Measurements from ENCODE around the gene ADCY9.
"Not testable (repeated sequence)": the region's sequence is repeated elsewhere in the genome, so short reads cannot be mapped to it uniquely, and the experiment has no call there.

The ADCY9 gene

DNA sequence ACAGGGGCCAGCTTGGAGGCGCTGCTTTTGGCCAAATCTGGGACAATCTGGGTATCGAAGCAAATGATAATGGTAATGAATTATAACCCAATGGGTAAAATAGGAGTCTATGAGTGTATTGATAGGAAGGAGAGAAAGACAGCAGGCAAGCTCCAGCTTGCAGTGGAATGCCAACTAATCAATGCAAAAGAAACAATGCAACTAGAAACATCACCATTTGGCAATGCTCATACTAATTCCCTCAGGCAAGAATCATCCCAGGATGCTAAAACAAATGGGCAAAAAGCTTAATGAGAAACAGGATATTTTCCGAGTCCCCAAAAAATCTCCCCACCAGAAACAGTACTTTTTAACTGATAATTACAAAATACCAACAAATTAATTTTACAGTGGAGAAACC lies 64.7 kb downstream of the ADCY9 start:
- TF ChIP-seq, protein P1, sequence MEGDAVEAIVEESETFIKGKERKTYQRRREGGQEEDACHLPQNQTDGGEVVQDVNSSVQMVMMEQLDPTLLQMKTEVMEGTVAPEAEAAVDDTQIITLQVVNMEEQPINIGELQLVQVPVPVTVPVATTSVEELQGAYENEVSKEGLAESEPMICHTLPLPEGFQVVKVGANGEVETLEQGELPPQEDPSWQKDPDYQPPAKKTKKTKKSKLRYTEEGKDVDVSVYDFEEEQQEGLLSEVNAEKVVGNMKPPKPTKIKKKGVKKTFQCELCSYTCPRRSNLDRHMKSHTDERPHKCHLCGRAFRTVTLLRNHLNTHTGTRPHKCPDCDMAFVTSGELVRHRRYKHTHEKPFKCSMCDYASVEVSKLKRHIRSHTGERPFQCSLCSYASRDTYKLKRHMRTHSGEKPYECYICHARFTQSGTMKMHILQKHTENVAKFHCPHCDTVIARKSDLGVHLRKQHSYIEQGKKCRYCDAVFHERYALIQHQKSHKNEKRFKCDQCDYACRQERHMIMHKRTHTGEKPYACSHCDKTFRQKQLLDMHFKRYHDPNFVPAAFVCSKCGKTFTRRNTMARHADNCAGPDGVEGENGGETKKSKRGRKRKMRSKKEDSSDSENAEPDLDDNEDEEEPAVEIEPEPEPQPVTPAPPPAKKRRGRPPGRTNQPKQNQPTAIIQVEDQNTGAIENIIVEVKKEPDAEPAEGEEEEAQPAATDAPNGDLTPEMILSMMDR (IDR thresholded peaks at IDR 0.05; ENCODE audit: insufficient read depth, low read length, missing control alignments), result no peak
- DNase-seq (ENCODE audit: low read depth, low spot score), result no peak
- ChIA-PET POLR2A (no interaction called here), CTCF (interaction anchor here (2.1 kb wide), 1 partner anchor 203 kb away, joined by 4 read pairs; no protein-coding TSS in a partner anchor)
- H3K4me3 ChIP-seq (ENCODE audit: low read depth, low read length), result no peak overlapping the region

DNA sequence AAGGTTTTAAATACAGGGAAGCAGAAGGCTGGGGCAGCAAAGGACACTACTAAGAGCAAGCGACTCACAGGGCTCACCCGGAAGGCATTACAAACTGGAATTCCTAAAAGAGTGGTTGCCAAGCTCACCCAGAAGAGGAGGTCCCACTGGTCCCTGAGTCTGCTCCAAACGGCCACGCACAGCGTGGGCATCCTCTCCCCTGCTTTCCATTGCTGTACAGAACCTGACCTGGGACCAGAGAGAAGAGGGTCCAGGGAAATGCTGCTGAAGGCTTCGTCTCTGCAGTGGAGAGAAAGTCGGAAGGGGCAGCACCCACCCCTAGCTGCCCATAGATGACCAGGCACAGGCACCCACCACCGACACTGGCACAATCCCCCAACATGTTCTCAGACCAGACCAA lies 67.2 kb downstream of the ADCY9 start:
- H3K4me3 ChIP-seq (ENCODE audit: low read depth, low read length), result no peak overlapping the region

DNA sequence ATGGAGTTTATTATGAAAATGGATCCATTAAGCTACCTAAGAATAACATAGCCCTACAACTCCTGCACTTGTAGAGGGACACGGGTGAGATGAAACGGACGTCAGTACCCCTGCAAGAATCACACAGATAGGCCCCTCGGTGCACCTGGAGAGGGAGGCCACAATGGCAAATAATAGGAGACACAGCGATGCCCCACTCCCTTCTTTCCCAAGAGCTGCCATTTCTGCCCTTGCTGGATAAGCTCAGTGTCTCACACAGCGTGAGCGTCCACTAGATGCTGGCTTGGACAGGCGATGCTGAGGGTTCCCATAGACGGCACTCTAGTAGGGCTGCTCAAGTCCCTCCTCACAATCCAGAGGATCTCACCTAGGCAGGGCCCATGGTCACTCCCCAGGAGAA lies 67.8 kb downstream of the ADCY9 start:
- TF ChIP-seq, protein P1 (IDR thresholded peaks at IDR 0.05; ENCODE audit: insufficient read depth, low read length, missing control alignments), result no peak
- H3K4me3 ChIP-seq (ENCODE audit: low read depth, low read length), result no peak overlapping the region
- no peak for DNase-seq (ENCODE audit: low read depth, low spot score)
- CTCF ChIA-PET, result no interaction called here
- POLR2A ChIA-PET, result no interaction called here

More for the DNA sequence above, 67.2 kb downstream of the ADCY9 start:
- TF ChIP-seq, protein P1 (IDR thresholded peaks at IDR 0.05; ENCODE audit: insufficient read depth, low read length, missing control alignments), result no peak
- ChIA-PET CTCF (no interaction called here), POLR2A (no interaction called here)
- no peak for DNase-seq (ENCODE audit: low read depth, low spot score)

DNA sequence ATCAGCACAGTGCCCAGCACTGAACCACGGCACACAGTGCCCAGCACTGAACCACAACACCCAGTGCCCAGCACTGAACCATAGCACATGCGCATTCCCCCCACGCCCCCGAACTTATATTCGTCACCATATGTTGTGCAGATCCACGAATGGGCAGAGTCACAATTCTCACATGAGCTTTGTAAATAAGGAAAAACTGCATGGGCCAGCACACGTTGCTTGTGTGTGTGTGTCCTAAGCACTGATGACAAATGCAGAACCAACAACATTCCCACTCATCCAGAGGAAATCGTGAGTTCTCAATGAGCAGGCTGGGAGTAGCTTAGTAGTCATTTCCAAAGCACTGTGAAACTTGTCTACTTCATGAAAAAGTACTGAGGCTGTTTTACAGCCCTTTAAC lies 70.0 kb downstream of the ADCY9 start:
- no peak overlapping the region for H3K4me3 ChIP-seq (ENCODE audit: low read depth, low read length)
- ChIA-PET POLR2A (no interaction called here), CTCF (interaction anchor here (1.5 kb wide), 1 partner anchor 212 kb away, joined by 3 read pairs; no protein-coding TSS in a partner anchor)
- DNase-seq (ENCODE audit: low read depth, low spot score), result no peak
- TF ChIP-seq, protein P1 (IDR thresholded peaks at IDR 0.05; ENCODE audit: insufficient read depth, low read length, missing control alignments), result no peak

DNA sequence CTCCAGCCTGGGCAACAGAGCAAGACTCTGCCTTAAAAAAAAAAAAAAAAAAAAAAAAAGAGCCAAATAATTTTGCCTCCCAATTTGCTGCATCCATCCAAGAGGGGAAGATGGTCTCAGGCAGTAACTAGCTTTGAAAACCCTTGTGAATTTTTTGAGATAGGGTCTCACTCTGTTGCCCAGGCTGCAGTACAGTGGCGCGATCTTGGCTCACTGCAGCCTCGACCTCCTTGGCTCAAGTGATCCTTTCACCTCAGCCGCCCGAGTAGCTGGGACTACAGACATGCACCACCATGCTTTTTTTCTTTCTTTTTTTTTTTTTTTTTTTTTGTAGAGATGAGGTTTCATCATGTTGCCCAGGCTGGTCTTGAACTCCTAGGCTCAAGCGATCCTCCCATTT lies 70.7 kb downstream of the ADCY9 start:
- CTCF ChIA-PET; DNase-seq (ENCODE audit: low read depth, low spot score); POLR2A ChIA-PET; H3K4me3 ChIP-seq (ENCODE audit: low read depth, low read length): not testable (repeated sequence)

DNA sequence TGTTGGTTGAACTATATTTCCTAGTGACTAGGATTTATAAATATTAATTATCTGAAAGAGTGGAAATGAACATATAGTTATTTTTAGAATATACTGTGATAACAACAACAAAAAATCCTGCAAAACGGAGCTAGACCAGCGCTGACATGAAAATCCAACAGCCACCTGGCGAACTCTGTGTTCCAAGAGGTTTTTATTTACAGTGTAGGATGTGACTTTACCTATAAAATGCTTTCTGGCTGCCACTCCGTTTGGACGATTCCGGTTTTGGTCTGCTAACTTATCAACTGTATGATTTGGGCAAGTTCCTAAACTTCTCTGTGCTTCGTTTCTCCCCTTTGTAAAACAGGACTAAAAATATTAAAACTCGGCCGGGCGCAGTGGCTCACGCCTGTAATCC lies 73.7 kb downstream of the ADCY9 start:
- DNase-seq (ENCODE audit: low read depth, low spot score), result no peak
- ChIA-PET POLR2A (no interaction called here), CTCF (interaction anchor here (1.2 kb wide), 1 partner anchor 211 kb away, joined by 4 read pairs; no protein-coding TSS in a partner anchor)
- H3K4me3 ChIP-seq (ENCODE audit: low read depth, low read length), result no peak overlapping the region
- TF ChIP-seq, protein P1 (IDR thresholded peaks at IDR 0.05; ENCODE audit: insufficient read depth, low read length, missing control alignments), result no peak

DNA sequence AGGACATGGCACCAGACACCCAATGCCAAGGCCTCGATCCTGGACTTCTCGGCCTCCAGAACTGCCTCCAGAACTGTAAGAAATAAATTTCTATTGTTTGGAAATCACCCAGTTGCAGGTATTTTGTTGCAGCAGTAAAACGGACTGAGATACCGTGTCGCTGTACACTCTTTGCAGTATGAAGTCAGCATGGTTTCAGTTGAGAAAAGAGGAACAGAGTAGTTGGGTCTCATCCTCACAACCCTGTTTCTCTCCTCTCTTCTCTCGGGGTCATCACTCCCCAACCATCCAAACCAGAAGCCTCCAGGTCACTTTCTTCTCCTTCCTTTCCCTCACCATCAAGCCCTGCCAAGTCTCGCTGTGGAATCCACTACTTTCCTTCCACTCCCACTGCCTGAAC lies 77.8 kb downstream of the ADCY9 start:
- TF ChIP-seq, protein P1 (IDR thresholded peaks at IDR 0.05; ENCODE audit: insufficient read depth, low read length, missing control alignments), result no peak
- H3K4me3 ChIP-seq (ENCODE audit: low read depth, low read length), result no peak overlapping the region
- no peak for DNase-seq (ENCODE audit: low read depth, low spot score)
- ChIA-PET CTCF (no interaction called here), POLR2A (no interaction called here)

DNA sequence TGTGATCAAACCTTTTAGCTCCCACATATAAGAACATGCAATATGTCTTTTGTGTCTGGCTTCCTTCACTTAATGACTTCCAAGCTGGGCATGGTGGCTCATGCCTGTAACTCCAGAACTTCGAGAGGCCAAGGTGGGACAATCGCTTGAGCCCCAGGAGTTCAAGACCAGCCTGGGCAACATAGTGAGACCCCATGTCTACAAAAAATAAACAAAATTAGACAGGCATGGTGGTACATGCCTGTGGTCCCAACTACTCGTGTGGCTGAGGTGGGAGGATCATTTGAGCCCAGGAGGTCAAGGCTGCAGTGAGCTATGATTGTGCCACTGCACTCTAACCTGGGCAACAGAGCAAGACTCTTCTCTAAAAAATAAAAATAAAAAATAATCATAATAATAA lies 79.3 kb downstream of the ADCY9 start:
- H3K4me3 ChIP-seq (ENCODE audit: low read depth, low read length); CTCF ChIA-PET: not testable (repeated sequence)

More for the DNA sequence above, 79.3 kb downstream of the ADCY9 start:
- POLR2A ChIA-PET; DNase-seq (ENCODE audit: low read depth, low spot score): not testable (repeated sequence)
